ENCODE results near the gene METRNL.

- TF ChIP-seq CTCF (IDR thresholded peaks at IDR 0.05; ENCODE audit: borderline replicate concordance, extremely low read depth, low read length, poor library complexity, severe bottlenecking), result no peak
- TF ChIP-seq EZH2 (IDR thresholded peaks at IDR 0.05; ENCODE audit: borderline replicate concordance, low read depth, low read length, severe bottlenecking), result no peak
Measured at GRCh38 chr17:83084214-83084613, 4.8 kb downstream of the METRNL start.

Measured in DND-41 (cell line).